HG03175 (cell line): ENCODE results near the gene TTC5.
"Not testable (repeated sequence)": the region's sequence is repeated elsewhere in the genome, so short reads cannot be mapped to it uniquely, and the experiment has no call there.

Experiments used
- ATAC-seq: cut with Tn5 transposase; IDR thresholded peaks from one replicate; pipeline ENCODE4 v1.9.1; 2021; ENCODE audit warnings: mild to moderate bottlenecking, moderate library complexity; ENCODE audit not compliant: unreplicated experiment

The TTC5 gene

GRCh38 chr14:20306079-20306423 lies 300 bp upstream of the TTC5 start:
- no peak for ATAC-seq

GRCh38 chr14:20302042-20302755 lies 3.6 kb downstream of the TTC5 start:
- no peak for ATAC-seq

- ATAC-seq: peak; percentile 84
These were observed 10.7 kb downstream of the TTC5 start for GRCh38 chr14:20295067-20295466.

GRCh38 chr14:20294636-20295035 lies 11.1 kb downstream of the TTC5 start:
- ATAC-seq: no peak

- not testable (repeated sequence) for ATAC-seq
These were observed 23.8 kb downstream of the TTC5 start for GRCh38 chr14:20281998-20282397.

GRCh38 chr14:20280265-20280664 lies 25.5 kb downstream of the TTC5 start:
- not testable (repeated sequence) for ATAC-seq

GRCh38 chr14:20278414-20278813 lies 27.3 kb downstream of the TTC5 start:
- no peak for ATAC-seq

GRCh38 chr14:20277409-20277808 lies 28.3 kb downstream of the TTC5 start:
- no peak for ATAC-seq

- ATAC-seq: no peak
These were observed 31.7 kb downstream of the TTC5 start for GRCh38 chr14:20274062-20274461.

- not testable (repeated sequence) for ATAC-seq
These were observed 41.4 kb downstream of the TTC5 start for GRCh38 chr14:20264361-20264760.

- ATAC-seq: no peak
These were observed 43.1 kb downstream of the TTC5 start for GRCh38 chr14:20262642-20263128.

GRCh38 chr14:20247646-20248246 lies 58.0 kb downstream of the TTC5 start:
- ATAC-seq: no peak
